ENCODE results near the gene KSR1. TPM values are rescaled to one million over a fixed set of nuclear protein-coding genes. Genes with fewer than 3 reads are reported as not detected.

The KSR1 gene
- total and polyA plus RNA-seq, 5 experiments from 2014 or later: 0.73 to 25.4 (median 2.0) TPM

DNA sequence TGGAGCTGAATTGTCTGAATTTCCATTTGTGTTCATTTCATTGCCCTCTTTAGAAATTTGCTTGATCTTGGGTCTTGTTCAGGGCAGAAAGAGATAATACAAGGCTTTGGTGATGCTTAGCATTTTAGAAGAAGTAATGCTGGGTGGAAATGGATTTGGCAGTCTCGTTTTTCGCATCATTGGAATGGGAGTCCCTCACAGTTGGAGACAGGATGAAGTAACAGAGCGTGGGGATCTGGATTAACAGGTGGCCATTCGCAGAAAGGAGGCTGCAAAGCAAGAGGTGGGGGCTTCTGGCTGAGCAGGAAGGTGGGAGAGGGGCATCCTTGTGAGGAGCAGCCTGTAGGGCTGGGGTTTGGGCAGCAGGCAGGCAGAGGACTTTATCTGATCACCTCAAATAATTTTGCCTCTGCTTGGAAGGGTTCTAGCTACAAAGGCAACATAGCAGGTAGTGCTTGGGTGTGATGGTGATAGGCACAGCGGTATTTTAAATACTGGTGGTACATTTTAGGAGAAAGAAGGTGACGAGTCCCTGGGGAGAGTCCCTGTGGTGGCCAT lies 17.0 kb downstream of the KSR1 start:
- Mint-ChIP-seq H3K27ac (peak overlapping the region; percentile 86 to 96 (median 92)), H3K4me3 (peak overlapping the region; percentile 32 to 78 (median 72)), H3K36me3 (no peaks in the 10 kb centered on the region), H3K4me1 (peaks cover 34 to 74% (median 63%) of the 10 kb centered on the region in 4 donors), H3K9me3 (no peaks in the 10 kb centered on the region), H3K27me3 (no peaks in the 10 kb centered on the region)
- peak in 1 of 2 donors; percentile 85 for ATAC-seq
- DNase-seq: peak in 1 of 10 donors; percentile 34
- POLR2A ChIA-PET: interaction anchor here (0.9 to 1.5 kb wide), 3 partner anchors 14 to 179 kb away, joined by 3 to 4 read pairs (median 4); partner anchors contain the start of gene WSB1

GRCh38 chr17:27473748-27474609 lies 17.7 kb downstream of the KSR1 start:
- Mint-ChIP-seq H3K4me3 (peak overlapping the region; percentile 32 to 78 (median 72)), H3K4me1 (peaks cover 36 to 74% (median 65%) of the 10 kb centered on the region in 4 donors), H3K27ac (peak overlapping the region; percentile 86 to 96 (median 92)), H3K36me3 (no peaks in the 10 kb centered on the region), H3K27me3 (no peaks in the 10 kb centered on the region), H3K9me3 (no peaks in the 10 kb centered on the region)
- DNase-seq: peak in 9 of 10 donors; percentile 10 to 70 (median 39)
- POLR2A ChIA-PET: interaction anchor here (0.9 to 1.5 kb wide), 3 partner anchors 14 to 180 kb away, joined by 3 to 4 read pairs (median 4); partner anchors contain the start of gene WSB1
- peak; percentile 65 to 87 for ATAC-seq

DNA sequence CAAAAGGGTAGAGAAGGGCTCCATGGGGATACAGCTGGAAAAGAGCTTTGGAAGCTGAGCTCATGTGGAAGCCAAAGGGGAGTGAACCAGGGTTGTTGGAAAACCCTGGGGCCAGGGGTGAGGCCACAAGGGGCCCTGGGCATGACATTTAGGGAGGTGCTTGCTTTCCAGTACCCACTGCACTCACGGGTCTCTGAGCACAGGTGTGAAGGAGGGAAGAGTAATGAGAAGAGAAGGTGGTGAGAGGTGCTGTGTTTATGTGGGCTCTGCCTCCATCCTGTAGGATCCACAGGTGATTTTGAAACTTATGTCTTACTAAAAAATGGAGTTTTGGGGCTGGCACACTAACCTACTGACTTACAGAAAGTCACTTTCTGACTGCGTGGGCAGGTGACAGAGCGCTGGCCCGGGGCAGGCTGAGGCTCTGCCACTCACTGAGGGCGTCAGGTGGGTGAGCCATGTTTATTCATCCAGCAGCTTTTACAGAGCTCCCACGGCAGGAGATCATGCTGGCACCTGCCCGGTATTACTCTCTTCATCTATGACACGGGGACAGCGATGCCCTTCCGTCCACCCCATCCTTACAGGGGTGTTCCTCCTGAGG lies 18.9 kb downstream of the KSR1 start:
- Mint-ChIP-seq H3K4me3 (peak overlapping the region in 6 of 10 donors; percentile 4 to 47 (median 21)), H3K9me3 (no peaks in the 10 kb centered on the region), H3K36me3 (no peaks in the 10 kb centered on the region), H3K27ac (peak overlapping the region in 9 of 10 donors; percentile 3 to 90 (median 84)), H3K4me1 (peaks cover 38 to 77% (median 72%) of the 10 kb centered on the region in 4 donors), H3K27me3 (no peaks in the 10 kb centered on the region)
- peak in 1 of 10 donors; percentile 15 for DNase-seq
- ATAC-seq: no peak
- POLR2A ChIA-PET: interaction anchor here (1.5 kb wide), 1 partner anchor 181 kb away, joined by 4 read pairs; the partner anchor contains the start of gene WSB1

DNA sequence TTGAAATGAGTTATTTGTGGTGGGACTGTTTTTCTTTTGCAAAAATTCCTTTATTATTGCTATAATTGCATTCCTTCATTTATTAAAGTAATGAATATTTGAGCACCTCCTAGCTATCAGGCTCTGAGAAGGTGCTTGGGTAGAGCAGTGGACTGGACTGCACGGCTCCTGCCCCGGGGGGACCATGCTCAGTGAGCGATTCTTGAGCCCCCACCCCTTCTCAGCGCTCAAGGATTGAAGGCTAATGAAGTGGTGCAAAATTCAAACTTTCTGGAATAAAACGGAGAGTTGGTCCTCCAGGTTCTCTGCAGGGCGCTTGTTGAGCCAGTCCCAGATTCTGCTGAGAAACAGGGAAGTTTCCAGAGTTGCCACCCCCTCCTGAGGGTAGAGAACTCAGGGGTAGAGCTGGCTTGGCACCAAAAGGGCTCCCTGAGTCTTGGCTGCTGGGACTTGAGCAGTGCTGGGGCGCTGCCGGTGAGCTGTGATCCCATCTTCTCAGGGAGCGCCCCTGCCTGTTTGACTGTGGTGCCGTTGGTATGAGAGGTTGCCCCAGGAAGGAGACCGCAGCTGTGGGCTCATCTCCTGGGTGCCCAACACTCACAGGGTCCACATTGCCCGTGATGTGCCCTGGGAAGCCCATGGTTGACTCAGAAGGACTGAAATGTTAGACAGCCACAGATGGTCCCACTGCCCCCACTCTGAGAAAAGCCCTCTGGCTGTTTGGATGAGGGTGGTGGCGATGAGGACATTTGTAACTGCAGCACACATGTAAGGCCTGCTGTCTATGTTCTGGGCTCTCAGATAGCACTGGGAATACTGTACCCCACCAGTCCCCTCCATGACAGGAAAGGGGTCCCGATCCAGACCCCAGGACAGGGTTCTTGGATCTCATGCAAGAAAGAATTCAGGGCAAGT lies 20.0 kb downstream of the KSR1 start:
- ATAC-seq: no peak
- peaks cover 40 to 82% (median 77%) of the 10 kb centered on the region in 4 donors for H3K4me1 Mint-ChIP-seq
- H3K27ac Mint-ChIP-seq: peak overlapping the region in 4 of 10 donors; percentile 19 to 90 (median 84)
- H3K36me3 Mint-ChIP-seq: no peaks in the 10 kb centered on the region
- POLR2A ChIA-PET: no interaction called here
- H3K4me3 Mint-ChIP-seq: no peak overlapping the region
- no peaks in the 10 kb centered on the region for H3K27me3 Mint-ChIP-seq
- DNase-seq: peak in 1 of 10 donors; percentile 55
- H3K9me3 Mint-ChIP-seq: no peaks in the 10 kb centered on the region

GRCh38 chr17:27477050-27477888 lies 21.0 kb downstream of the KSR1 start:
- H3K4me3 Mint-ChIP-seq: no peak overlapping the region
- DNase-seq (peak in 1 of 10 donors; percentile 16), ATAC-seq (no peak)
- H3K27ac Mint-ChIP-seq: peak overlapping the region in 2 of 10 donors; percentile 3 to 76
- no peaks in the 10 kb centered on the region for H3K27me3 Mint-ChIP-seq
- no peaks in the 10 kb centered on the region for H3K36me3 Mint-ChIP-seq
- H3K4me1 Mint-ChIP-seq: peaks cover 43 to 81% (median 77%) of the 10 kb centered on the region in 4 donors
- no peaks in the 10 kb centered on the region for H3K9me3 Mint-ChIP-seq
- POLR2A ChIA-PET: no interaction called here

DNA sequence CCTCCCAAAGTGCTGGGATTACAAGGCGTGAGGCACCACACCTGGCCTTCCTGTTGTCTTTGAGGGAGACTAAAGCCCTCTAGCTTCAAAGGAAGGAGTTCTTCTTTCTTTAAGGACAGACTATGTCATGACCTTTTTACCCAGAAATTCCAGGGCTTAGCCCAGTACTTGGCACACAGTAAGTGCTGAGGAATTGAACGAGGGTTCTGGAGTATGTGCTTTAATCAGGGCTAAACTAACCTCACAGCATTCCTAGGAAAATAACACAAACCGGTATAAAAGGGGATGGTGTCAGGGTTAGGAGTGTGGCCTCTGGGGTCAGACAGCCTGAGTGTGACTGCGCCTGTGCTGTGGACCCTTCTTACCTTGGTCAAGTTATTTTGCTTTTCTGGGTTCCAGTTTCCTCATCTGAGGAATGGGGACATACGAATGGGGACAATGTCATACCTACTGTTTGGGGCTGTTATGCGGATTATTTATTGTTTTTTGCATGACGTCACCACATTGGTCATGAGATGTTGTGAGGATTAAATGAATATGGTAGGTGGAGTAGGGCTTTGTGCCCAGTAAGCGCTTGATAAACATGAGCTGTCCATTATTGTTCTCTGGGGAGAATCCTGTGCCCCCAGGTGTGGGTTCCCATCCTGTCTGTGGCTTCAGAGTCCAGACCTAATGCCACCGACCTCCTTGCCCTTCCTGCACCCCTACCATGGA lies 21.9 kb downstream of the KSR1 start:
- peak overlapping the region in 1 of 10 donors; percentile 12 for H3K27ac Mint-ChIP-seq
- no peak for ATAC-seq
- DNase-seq: peak in 1 of 10 donors; percentile 2
- peaks cover 40 to 82% (median 79%) of the 10 kb centered on the region in 4 donors for H3K4me1 Mint-ChIP-seq
- H3K4me3 Mint-ChIP-seq: no peak overlapping the region
- no peaks in the 10 kb centered on the region for H3K36me3 Mint-ChIP-seq
- no peaks in the 10 kb centered on the region for H3K27me3 Mint-ChIP-seq
- H3K9me3 Mint-ChIP-seq: no peaks in the 10 kb centered on the region
- POLR2A ChIA-PET: no interaction called here

DNA sequence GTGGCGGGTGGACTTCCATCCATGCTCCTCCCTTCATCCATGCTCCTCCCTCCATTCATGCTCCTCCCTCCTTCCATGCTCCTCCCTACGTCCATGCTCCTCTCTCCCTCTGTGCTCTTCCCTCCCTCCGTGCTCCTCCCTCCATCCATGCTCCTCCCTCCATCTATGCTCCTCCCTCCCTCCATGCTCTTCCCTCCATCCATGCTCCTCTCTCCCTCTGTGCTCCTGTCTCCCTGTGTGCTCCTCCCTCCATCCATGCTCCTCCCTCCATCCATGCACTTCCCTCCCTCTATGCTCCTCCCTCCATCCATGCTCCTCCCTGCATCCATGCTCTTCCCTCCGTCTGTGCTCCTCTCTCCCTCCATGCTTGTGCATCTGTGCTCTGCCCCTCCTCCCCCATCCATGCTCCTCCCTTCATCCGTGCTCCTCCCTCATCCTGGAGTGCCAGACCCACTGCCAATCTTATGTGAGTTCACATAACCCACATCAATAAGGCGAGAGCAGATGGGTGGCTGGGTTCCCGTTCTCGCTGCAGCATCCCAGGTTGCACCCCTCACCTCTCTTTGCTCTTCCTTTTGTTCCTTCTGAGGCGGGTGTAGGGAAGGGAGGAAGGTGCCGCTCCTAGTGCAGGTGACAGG lies 22.8 kb downstream of the KSR1 start:
- Mint-ChIP-seq H3K4me3 (no peak overlapping the region), H3K9me3 (no peaks in the 10 kb centered on the region), H3K27ac (peak overlapping the region in 6 of 10 donors; percentile 19 to 68 (median 50)), H3K36me3 (peaks cover 0 to 5% (median 0%) of the 10 kb centered on the region in 3 donors), H3K27me3 (no peaks in the 10 kb centered on the region), H3K4me1 (peaks cover 32 to 76% (median 72%) of the 10 kb centered on the region in 4 donors)
- ATAC-seq (no peak), DNase-seq (peak in 1 of 10 donors; percentile 53)
- POLR2A ChIA-PET: no interaction called here

DNA sequence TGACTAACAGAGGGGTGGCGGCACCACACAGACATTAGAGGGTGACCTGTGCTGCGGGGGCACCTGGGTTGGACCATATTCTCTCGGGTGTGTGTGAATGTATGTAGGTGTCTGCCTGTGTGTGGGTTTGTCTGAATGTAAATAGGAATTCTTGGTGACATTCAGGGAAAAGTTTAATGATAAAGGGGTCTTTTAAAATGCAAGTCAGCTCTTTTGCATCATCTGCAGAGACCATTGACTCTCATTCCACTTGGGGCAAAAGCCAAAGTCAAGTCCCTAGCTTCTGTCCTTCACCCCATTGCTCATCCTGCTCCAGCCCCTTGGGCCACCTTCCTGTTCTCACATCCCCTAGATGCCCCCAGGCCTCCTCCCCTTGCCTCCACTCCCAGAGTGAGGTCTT lies 23.6 kb downstream of the KSR1 start:
- Mint-ChIP-seq H3K9me3 (no peaks in the 10 kb centered on the region), H3K4me1 (peaks cover 28 to 68% (median 64%) of the 10 kb centered on the region in 4 donors), H3K27me3 (no peaks in the 10 kb centered on the region), H3K36me3 (peaks cover 0 to 5% (median 0%) of the 10 kb centered on the region in 3 donors), H3K4me3 (peak overlapping the region in 1 of 10 donors; percentile 37), H3K27ac (peak overlapping the region in 8 of 10 donors; percentile 27 to 86 (median 70))
- ATAC-seq (no peak), DNase-seq (peak in 1 of 10 donors; percentile 57)
- POLR2A ChIA-PET: no interaction called here

GRCh38 chr17:27480699-27481098 lies 24.5 kb downstream of the KSR1 start:
- H3K4me3 Mint-ChIP-seq: peak overlapping the region in 1 of 10 donors; percentile 45
- ATAC-seq (no peak), DNase-seq (no peak)
- H3K36me3 Mint-ChIP-seq: peaks cover 0 to 5% (median 0%) of the 10 kb centered on the region in 3 donors
- H3K9me3 Mint-ChIP-seq: no peaks in the 10 kb centered on the region
- POLR2A ChIA-PET: interaction anchor here (1.4 kb wide), 1 partner anchor 24 kb away, joined by 4 read pairs; the partner anchor contains the start of gene KSR1
- H3K4me1 Mint-ChIP-seq: peaks cover 20 to 66% (median 56%) of the 10 kb centered on the region in 4 donors
- no peaks in the 10 kb centered on the region for H3K27me3 Mint-ChIP-seq
- H3K27ac Mint-ChIP-seq: peak overlapping the region in 6 of 10 donors; percentile 40 to 88 (median 71)

GRCh38 chr17:27481327-27481726 lies 25.1 kb downstream of the KSR1 start:
- H3K27me3 Mint-ChIP-seq: no peaks in the 10 kb centered on the region
- peak overlapping the region; percentile 7 to 94 (median 74) for H3K27ac Mint-ChIP-seq
- no peaks in the 10 kb centered on the region for H3K9me3 Mint-ChIP-seq
- peak overlapping the region in 8 of 10 donors; percentile 1 to 70 (median 36) for H3K4me3 Mint-ChIP-seq
- peaks cover 19 to 67% (median 53%) of the 10 kb centered on the region in 4 donors for H3K4me1 Mint-ChIP-seq
- ATAC-seq (peak; percentile 98 to 100), DNase-seq (peak in 9 of 10 donors; percentile 9 to 69 (median 50))
- POLR2A ChIA-PET: interaction anchor here (1.4 kb wide), 1 partner anchor 25 kb away, joined by 4 read pairs; the partner anchor contains the start of gene KSR1
- peaks cover 0 to 5% (median 0%) of the 10 kb centered on the region in 3 donors for H3K36me3 Mint-ChIP-seq
